Superior temporal gyrus (tissue), 1 donor: ENCODE measurements around the gene EREG.
"Not testable (repeated sequence)": the region's sequence is repeated elsewhere in the genome, so short reads cannot be mapped to it uniquely, and the experiment has no call there.

Experiments used
- DNase-seq: peaks from one replicate; pipeline ENCODE4 v3.0.0-alpha.2; 2016; ENCODE audit errors: extremely low spot score

EREG gene

DNA sequence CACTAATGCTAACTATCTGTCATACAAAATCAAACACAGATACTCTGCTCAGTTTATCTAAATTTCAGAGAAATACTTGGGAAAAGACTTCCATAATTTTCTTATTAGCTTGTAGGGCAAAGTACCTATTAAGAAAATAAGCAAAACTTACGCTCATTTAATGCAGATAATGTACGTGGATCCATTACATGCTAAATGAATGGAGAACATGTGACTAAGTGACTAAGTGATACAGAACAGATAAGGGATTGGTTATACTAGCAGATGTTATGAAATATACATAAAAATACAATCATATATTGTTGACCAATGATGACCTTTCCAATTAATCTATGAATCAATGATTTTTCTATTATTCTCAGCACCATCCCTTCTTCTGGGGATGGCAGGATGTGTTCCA is 25.7 kb downstream of the EREG start:
- no peak for DNase-seq

DNA sequence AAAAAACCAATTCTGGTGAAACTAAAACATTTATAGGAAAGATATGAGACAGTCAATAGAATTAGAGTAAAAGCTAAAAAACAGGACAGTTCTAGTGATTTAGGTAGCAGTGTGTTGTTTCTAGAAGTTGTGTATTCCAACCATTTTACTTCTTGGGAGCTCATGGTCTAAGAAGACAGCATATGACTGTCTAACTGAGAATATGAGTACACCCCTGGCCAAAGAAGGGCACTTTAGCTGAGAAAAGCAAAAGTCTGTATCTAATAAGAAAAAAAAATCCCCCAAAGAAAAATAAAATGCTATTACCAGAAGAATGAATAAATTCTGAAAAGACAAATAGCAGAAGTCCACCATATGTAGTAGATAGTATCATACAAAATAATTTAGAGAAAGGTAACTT is 26.4 kb downstream of the EREG start:
- DNase-seq: no peak

DNA sequence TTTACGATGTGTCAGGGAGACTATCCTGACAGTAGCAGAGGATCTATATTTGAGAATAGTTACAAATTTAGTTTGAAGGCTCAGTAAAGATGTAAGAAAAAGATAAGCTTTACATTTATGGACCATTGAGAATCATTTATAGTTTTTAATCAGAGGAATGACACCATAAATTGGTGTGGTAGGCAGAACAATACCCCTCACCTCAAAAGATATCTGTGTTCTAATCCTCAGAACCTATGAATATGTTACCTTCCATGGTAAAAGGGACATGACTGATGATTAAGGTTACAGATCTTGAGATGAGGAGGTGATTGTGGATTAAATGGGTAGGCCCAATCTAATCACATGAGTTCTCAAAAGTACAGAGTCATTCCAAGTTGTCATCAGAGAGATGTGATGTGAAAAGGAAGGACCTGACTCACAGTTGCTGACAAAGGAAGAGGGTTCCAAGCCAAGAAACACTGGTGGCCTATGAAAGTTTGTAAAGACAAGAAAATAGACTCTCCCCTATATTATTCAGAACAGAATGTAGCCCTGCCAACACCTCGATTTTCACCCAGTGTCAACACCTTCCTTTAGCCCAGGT is 27.0 kb downstream of the EREG start:
- DNase-seq: no peak

DNA sequence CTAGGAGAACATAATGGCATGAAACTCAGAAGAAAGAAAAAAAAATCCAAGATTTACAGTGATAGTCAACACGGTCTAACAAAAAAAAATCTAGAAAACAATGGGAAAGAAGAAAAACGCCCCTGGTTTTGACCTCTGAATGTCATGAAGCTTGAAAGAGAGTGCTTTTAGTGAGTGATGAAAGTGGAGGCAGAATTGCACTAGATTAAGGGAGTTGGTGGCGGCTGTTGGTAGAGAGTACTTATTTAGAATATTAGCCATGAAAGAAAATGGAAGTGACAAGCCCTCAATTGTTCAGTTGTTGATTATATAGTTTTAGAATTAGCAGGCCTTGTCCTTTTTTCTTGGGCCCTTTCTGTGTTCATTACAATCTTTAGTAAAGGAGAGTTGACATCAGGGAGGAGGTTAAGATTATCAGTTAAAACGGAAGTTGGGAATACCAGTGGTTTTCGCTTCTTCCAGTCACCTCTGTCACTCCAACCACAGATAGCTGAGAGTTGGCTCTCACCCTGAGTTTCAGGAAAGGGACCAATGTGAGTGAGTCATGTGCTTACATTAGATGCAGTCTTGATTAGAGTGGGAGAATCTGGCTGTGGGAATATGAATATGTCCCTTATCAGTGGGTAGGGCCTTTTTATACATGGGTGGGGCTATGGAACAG is 29.7 kb downstream of the EREG start:
- DNase-seq: no peak

DNA sequence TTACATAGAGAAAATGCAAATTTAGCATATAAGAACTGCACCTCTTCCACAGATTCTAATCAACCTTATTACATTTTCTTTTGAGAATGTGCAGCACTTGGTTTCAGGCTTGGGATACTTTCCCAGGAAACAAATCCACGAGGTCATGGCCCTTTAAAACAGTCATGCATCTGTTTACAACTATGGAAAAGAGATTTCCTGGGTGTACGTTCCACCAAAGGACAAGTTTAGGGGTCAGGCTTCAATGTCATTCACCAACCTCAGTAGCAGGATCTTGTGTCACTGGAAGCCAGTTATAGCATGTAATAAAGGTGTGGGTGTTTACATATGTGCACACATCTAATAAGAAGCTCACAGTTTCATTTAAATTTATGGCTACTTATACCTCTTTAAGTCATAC is 30.7 kb downstream of the EREG start:
- no peak for DNase-seq

DNA sequence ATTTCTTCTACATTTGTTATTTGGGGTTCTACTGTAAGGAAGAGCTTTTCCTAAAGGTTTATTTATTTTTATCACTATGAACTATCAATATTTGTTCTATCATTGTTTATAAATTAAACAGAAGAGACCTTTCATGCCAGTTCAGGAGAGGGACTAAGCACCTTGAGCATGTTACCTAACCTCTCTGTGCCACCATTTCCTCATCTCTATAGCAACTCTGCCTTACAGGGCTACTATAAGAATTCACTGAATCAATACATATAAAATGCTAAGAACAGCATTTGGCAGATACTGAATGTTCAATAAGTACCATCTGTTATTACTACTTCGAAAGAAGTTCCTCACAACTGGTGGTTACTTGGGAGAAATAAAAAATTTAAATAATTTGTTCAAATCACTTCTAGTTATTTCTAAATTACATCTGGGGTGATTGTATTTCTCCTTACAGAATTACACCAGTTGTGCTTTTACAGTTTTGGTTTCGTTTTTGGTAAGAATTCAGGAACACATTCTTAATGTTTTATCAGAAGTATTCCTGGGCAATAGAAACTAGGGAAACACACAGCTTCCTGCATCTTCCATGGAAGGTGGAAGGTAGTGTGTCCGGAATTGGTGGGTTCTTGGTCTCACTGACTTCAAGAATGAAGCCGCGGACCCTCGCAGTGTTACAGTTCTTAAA is 32.9 kb downstream of the EREG start:
- DNase-seq: no peak

DNA sequence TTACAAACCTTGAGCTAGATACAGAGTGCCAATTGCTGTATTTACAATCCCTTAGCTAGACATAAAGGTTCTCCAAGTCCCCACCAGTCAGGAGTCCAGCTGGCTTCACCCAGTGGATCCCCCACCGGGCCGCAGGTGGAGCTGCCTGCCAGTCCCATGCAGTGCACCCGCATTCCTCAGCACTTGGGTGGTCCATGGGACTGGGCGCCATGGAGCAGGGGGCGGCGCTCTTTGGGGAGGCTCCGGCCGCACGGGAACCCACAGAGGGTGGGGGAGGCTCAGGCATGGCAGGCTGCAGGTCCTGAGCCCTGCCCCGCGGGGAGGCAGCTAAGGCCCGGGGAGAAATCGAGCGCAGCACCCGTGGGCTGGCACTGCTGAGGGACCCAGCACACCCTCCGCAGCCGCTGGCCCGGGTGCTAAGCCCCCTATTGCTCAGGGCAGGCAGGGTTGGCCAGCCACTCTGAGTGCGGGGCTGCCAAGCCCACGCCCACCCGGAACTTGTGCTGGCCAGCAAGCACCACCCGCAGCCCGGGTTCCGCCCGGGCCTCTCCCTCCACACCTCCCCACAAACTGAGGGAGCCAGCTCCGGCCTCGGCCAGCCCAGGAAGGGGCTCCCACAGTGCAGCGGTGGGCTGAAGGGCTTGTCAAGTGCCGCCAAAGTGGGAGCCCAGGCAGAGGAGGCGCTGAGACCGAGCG is 34.1 kb downstream of the EREG start:
- not testable (repeated sequence) for DNase-seq

DNA sequence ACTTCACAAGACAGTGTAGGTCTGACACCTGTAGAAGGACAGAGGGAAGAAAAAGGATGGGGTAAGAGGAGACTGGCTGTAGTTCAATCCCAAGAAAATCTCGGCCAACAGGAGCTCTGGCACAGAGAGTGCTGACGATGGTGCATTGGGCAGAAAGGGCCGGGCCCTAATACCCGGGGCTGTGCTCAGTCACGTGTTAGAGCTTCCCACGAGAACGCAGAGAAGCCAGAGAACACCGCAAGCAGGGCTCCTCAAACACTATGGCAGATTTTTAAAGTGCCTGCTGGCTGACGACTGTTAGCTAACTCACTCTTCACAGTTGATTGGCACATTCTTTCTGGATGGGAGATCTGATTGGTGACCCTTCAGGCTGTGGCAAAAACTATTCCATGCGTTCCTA is 35.5 kb downstream of the EREG start:
- no peak for DNase-seq

DNA sequence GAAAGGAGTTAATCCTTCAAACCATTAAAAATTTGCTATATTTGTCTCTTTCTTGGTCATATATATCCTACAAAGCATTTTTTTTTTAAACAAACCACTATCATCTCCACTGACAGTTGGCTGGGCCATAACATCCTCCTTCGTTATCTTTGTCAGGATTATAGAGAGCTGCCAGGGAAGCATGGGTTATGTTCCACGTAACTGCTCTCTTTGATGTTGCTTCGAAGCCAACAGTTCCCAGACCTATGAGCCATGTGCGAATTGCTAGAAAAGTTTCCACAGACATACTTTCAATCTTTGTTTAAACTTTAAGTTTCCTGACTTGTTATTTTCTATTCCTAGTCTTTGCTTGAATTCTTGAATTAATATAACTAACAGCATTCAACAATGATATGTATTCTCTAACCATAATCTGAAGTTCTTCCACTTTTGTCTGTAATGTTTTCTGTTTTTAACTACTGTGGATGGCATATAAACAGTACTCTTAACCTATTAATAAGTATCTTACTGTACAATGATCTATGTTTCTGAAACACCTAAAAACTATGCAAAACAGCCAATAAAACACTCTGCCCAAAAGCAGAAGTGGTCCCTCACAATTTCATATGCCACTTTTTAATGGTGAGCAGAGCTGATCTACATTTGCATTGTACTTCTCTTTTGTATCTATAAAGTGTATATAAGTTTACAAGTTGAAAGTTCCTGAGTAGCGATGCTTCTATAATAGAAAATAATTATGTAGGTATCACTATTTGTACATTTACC is 37.9 kb downstream of the EREG start:
- DNase-seq: no peak

DNA sequence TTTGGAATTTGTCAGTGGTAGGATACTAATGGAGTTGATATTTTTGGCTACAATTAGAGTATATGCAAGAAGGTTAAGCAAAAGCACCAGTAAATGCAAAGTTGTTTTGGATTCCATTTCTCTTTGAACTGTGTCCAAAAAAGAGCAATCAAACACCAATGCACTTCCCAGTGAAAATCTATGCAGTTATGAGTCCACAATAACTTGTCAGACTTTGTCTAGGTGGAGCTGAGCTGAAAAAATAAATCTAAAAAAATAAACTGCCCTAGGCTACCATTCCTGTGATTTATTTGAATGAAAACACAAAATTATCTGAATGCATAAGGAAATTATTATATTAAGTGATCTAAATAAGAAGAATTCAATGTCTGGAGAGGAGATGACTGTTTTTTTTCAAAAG is 42.9 kb downstream of the EREG start:
- DNase-seq: no peak

DNA sequence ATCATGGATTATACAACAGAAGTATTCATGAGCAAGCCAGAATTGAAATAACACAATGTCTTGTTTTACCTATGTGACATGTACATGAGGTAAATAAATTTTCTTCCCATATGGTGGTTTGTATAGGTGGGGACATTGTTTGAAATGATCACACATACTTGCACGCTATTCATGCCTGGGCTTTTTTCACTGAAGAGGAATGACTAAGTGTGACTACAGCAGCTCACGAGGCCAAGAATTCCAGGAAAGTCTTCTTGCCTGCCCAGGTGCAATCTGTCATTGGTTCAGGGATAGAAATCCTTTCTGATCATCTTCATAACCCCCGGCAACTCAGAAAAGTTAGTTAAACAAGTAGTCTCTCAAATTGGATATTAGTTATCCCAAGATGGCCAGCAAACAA is 43.7 kb downstream of the EREG start:
- no peak for DNase-seq

DNA sequence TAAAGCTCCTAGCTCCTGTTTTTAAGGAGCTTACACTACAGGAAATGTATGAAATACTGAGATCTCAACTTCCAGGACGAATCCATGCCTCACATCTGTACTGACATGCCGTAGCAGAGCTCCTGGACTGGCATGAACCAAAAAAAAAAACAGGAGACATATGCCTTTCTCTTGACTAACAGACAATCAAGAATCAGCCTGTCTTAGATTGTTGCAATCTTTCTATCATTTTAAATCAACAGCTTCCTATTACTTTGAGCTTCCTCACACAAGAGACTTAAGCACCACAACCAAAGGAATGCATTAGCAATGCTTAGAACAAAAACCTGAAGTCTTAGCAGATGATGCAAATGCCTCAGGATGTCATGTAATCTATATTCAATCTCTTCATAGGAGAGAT is 45.3 kb downstream of the EREG start:
- no peak for DNase-seq

DNA sequence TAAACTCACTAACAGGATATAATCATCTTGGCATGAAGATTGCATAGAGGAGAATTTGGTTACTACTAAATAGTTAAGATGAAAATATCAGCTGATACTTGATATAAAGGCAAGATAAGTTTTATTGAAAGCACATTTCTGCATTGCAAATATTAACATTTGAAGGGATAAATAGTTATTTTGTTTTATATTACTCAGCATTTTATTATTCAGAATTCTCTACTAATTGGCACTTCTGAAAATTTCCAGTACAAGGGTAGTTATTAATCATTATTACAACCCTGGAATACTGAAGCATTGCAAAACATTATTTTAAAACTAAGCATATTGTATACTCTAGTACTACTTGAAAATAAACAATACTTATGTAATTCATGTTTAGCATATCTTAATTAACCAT is 47.3 kb downstream of the EREG start:
- DNase-seq: no peak

DNA sequence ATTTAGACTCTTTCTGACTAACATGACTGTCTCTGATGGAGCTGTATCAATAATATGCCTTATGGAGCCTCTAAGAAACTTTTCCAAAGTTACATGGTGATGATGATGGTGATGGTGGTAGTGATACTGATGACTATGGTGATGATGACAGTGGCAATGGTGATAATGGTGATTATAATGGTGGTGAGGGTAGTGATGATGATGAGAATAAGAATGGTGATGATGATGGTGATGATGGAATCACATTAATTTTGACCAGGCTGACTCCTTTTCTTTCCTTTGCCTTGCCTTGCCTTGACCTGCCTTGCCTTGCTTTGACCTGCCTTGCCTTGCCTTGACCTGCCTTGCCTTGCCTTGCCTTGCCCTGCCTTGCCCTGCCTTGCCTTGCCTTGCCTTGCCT is 48.3 kb downstream of the EREG start:
- no peak for DNase-seq

DNA sequence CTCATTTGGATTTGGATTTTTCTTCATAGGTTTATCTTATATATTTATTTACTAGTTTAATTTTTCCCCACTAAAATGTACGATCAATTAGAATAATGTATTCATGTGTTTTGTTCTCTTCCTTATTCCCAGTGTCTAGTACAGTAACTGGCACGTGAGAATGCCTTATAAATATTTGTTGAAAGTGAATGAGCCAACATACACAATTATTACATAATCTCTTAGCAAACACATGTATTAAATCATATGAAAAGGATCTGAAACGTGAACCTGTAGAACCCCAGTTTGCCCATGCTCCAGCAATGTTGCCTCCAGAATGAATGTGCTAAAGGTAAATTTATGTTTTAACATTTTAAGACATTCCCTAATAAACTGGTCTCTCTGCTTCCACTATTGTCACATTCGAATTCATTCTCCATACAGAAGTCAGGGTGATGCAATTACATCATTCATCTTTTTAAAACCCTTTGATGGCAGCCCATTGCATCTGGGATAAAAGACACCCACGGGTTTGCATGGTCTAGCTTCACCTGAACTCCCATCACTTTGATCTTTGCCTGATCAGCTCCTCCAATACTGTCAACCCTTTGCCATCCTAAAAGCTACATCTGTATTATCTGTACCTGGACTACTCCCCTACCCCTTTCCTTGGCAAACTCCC is 49.3 kb downstream of the EREG start:
- DNase-seq: no peak

DNA sequence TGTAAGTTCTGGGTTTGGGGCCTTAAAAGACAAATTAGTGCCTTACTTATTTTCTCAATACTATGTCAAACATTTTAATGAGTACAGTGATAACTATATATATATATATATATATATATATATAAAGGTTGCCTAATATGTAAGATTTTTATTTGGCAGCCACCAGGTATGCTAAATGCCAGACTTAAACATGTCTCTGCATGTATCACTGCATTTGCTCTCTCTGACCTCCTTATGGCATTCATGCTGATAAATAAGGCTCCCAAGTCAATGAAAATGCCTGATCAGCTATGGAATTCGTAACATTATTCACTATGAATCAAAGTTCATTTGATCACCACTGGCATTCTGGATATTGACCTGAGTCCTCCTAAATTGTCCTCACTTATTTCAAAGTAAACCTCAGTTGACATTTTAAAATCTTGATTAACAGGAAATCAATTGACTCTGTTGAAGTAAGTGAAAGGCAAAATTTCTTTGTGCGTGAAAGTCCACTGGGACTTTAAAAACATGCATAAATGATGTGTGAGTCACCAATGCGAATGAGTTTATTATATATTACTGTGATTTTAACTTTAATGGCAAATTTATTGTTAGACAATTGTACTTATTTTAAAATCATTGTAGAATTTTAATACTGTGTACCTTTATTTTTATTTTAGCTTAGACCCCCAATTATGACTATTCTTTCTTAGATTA is 50.8 kb downstream of the EREG start:
- DNase-seq: no peak

DNA sequence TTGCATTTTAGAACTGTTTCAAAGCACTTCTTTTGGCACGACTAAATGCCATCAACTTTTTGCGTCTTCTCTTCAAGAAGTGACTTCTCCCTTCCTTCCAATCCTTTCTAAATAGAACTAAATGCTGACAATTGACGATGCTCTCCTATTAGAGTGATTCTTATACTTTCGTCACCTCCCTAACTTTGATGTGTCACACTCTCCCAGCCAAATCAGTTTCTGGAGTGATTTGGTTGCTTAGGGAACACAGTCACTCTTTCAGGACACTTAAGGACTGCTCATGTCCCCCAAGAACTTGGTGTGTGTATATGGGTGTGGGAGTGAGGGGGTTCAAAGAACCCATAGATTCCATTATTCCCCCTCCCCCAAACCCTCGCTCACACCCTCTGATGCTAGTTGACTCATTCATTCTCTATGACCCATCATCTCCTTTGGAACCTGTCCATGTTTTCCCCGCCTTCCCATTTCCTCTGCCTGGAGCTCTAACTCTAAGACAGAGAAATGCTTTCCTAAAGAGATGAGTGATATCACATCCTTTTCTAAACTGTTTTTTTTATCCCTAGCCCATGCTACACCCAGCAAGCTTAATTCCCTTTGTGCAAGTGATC is 53.2 kb downstream of the EREG start:
- no peak for DNase-seq

DNA sequence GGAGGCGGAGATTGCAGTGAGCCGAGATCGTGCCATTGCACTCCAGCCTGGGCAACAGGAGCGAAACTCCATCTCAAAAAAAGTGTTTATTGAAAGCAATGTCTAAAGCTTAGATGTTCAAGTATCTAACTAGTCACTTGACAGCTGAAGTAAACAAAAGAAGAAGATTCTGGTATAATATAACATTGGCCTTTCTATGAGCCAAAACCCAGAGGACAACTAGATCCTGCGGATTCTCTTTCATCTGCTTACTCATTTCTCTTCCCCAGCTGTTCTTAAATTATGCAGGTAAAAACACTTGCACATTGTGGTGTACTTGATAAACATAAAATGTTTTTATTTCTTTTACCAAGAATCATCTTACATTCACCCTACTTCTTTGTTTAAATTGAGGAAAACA is 55.9 kb downstream of the EREG start:
- DNase-seq: no peak

DNA sequence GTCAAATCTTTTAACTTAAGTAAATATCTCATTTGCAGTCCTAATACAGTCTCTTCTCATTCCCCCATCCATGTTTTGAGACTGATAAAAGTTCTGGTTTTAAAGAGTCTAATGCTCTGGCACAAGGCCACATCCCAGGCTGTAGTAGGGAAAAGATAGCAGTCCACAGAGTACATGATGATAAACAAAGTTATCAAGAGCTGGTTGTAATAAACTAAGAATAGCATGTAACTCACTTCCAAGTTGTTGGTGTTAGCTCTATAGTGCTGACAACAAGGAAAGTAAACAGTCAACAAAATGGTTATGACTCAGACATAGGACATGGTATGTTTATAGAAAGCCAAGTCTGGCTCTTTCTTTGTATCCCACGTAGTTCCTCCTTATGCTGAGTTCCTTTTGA is 58.2 kb downstream of the EREG start:
- no peak for DNase-seq

DNA sequence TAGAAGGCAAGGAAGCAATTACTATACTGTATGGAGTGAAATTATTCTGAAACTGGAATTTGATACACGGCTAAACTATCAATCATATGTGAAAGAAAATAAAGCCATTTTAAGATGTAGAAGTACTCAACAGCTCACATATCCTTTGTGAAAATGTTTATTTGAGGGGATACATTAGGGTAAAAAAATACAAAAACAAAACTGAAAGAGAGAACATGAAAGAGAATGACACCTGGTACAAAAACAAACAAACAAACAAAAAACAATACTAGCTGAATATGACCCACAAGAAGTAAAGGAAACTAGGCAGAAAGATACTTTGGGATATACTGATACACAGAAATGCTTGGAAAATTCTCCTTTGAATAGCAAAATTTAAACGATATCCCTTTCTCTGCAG is 59.2 kb downstream of the EREG start:
- DNase-seq: no peak

DNA sequence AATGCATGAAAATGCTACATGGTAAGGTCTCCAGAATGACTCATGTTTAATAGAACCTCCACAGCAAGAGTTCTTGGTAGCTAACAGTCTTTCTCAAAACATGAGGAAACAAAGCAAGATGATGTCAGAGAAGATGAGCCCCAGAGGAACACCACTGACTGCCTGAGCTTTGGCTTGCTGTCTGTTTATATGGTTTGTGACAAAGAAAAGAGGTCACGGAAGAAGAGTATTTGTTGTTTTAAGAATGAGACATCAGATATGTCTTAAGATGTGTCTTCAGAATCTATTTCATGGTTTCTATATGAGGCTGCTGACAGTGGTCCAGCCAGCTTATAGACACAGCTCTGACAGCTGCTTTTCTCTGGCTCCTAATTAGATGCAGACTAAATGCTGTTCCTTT is 61.2 kb downstream of the EREG start:
- no peak for DNase-seq
